Left lobe of liver (tissue), 2 donors: ENCODE results near the gene RDH5. TPM values are rescaled to one million over a fixed set of nuclear protein-coding genes. Genes with fewer than 3 reads are reported as not detected.
A peak's percentile ranks its signal among the peaks of the same experiment; 100 is the strongest.

Experiments
- ATAC-seq: fragments of 200-7000 bp; cut with Tn5 transposase; one replicate; pipeline ENCODE4 v1.9.1; 2020; ENCODE audit warnings: mild to moderate bottlenecking, moderate library complexity
- DNase-seq: peaks from one replicate; pipeline ENCODE4 v3.0.0-alpha.2; 2020; ENCODE audit warnings: low spot score
- total RNA-seq: library from RNA; stranded (reverse); gene quantifications from one replicate; pipeline ENCODE4 v1.2.1, GENCODE V29; 2021
- donor health status: DM: no; HTN: no; CAD: no; lungs with moderate emphysema.
- donor health status: DM: no; HTN: yes; CAD: no.

RDH5 gene
- total RNA-seq, 1 donor from 2014 or later = 60.0 TPM

DNA sequence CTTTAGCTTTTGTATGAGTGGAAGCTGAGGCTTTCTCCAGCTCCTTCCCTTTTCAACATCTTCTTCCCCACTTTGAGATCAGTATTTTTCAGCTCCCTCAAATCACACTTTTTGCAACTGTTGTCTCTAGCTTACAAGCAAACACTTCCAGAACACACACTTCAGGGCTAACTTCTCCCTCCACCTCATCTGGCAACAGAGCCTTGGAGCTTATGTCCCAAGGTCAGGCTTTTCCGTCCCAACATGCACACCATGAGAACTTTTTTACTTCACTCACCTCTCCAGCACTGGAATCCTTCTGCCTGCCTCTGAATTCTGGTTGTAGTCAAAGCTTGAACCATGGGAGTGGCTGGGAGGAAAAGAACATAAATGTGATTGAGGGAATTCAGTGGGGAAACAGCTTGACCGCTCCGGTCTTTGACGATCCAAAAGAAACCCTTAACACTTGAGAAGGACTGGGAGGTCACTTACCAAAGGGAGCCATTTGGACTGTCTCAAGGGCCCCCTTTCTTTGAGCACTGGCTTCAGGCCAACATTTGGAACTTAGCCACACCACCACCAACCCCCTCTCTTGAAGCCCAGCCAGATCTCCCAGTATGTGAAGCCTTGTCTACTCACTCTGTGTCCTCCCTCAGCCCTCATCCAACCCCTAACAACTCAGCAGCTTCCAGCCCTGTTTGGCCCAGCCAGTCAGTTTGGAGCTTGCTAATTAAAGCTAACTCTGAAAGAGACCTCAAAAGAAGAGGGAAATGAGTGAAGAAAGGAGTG lies 8.2 kb upstream of the RDH5 start:
- DNase-seq = no peak
- ATAC-seq = no peak

DNA sequence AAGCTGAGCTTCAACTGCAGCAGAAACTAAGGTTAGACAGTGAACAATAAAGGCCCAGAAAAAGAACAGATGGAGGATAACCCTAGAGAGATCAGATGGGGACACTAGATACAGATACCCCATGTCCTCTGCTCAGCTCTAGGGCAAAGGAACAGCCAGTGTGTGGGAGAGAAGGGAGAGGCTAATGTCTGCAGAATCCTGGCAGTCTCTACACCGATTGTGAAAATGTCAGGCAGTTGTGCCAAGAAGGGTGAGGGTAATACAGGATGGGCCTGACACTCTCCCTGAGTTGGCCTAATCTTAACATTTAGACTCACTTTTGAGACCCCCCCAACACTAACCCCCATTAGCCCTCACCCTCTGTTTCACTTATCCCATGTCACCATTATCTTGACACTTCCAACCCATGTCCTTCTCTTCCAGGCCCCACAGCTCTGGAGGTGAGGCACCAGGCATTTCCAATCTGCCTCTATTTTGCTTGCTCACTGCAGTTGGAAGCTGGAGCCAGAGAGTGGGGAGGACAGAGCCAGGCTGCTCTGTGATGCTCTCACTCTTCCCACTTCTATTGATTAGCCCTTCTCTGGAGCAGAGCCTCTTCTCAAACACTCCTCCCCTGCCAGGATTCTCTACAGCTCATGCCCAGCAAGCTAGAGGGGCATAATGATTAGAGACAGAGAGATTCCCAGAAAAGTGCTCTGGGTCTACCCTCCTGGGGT lies 7.3 kb upstream of the RDH5 start:
- peak; percentile 68 for ATAC-seq
- DNase-seq = peak; percentile 71

DNA sequence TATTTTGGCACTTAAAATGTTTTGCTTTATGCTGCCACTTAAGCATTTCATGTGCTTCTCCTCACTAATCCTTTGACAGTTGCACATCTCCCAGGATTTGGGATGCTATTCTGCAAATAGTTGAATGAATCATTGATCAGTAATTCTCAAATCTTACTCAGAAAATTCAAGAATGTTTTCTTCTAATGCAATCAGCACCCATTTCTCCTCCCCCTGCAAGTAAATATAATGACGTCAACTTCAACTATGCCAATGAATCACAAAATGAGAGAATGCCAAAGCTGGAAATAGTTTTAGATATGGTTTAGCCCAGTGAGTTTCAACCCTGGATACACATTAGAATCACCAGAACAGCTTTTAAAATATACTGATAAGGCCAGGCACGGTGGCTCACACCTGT lies 6.5 kb upstream of the RDH5 start:
- DNase-seq (no peak), ATAC-seq (no peak)

DNA sequence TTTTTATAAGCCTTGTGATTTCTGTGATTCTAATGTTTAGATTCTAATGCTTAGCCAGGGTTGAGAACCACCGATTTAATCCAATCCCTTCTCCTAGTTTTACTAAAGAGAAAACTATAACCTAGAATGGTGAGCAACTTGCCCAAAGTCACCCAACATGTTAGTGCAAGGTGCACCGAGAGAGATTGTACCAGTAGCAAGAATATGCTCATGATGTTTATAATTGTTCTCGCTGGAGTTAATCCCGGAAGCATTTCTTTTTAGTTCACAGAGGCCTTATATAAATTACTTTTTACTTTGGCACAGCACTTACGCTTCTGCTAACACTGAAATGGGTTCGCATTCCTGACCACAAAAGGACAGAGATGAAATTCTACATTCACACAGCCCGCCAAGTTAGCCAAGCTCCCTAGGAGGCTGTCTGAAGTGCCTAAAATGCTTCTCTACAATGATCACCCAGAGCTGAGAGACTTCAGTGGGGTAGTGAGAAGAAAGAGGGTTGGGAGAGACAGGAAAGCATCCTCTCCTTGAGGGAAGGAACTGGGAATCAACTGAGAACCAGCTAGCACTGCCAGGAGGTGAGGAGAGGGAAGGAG lies 4.9 kb upstream of the RDH5 start:
- ATAC-seq (no peak), DNase-seq (no peak)

DNA sequence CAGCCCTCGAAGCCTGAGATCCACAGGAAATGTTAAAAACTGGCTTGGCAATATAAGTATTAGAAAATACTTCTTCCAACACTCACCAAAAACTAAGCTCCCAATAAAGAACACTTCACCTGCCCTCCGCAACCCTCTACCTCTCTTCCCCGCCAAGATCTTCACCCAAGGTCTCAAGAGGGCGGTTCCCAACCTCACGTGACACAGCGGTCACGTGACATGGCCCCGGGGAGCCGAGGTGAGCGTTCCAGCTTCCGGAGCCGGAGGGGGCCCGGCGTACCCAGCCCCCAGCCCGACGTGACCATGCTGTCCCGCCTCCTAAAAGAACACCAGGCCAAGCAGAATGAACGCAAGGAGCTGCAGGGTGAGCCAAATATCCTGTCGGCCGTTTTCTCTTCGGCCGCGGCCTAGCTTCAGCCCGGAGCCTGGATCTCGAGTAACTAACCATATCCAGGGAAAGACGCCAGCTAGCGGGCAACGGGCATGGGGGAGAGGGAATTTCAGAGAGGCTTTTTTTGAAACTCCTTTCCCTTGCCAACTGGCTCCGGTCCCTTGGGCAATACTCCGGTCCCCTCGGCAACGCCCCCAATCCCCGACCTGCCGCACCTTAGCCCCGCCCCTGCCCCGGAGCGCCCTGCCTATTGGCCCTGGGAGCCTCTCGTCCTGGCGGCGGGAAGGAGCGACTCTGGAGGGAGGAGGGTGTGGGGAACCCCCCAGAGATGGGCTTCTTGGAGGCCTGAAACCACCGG lies 4.2 kb upstream of the RDH5 start, which contains the start of gene BLOC1S1:
TSS of gene BLOC1S1 (plus strand) at position 214 of the 749 bp plus-strand sequence. CDS start at position 220, 6 bp downstream.
- DNase-seq (peak; percentile 95), ATAC-seq (peak; percentile 68)

DNA sequence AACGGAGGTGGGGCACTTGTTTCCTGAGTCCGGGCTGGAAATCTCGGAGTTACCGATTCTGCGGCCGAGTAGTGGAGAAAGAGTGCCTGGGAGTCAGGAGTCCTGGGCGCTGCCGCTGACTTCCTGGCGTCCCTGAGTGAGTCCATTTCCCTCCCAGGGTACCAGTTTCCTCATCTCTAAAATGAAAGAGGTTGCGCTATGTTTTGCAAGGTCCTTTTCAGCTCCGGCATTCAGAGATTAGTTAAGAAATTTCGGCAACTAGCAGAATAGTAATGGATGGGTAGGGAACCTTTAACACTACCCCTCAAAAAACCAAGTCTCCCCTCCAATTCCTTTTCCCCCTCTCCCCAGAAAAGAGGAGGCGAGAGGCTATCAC lies 3.6 kb upstream of the RDH5 start:
- DNase-seq (no peak), ATAC-seq (no peak)

DNA sequence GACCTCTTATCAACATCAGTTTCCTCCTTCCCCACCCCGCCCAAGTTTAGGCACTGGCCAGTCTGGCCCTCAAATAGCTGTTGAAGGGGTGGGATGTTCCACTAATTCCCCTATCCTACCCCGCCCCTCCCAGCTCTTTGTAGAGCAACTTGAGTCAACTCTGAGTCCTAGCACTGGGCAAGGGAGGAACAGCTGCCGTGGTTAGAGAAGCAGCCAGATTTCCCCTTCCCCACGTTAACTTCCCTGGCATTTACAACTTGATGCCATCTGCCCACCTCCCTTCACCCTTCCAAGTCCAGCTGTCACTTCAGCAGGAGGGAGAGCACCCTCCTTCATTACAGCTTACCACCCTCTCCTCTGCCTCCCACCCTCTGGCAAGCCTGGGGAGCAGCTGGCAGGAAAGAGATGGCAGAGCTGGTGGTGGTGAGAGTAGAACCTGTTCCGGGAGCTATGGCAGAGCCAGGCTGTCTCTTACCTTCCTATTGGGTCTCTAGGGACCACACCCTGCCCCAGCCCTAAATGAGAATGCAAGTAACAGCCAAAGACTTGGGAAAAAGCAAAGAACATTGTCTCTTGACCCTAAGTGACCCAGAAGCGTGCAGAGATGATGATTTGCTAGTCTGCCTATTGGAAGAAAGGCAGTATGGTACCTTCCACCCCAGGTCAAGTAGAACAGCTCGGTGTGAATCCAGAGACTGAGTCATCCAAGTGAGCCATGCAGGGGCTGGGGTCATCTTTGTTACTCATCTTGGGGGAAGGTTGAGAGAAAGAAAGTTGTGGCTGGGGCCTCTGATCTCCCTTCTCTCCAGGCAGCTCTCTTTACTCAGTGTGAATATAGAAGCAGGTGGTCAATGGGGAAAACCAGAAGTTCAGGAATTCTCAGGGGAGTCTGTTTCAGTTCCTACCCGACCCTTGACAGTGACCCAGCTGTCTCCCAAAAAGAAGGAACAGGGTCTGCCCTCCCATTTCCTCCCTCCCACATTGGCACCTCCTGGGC lies 2.9 kb upstream of the RDH5 start:
- ATAC-seq (no peak), DNase-seq (no peak)

DNA sequence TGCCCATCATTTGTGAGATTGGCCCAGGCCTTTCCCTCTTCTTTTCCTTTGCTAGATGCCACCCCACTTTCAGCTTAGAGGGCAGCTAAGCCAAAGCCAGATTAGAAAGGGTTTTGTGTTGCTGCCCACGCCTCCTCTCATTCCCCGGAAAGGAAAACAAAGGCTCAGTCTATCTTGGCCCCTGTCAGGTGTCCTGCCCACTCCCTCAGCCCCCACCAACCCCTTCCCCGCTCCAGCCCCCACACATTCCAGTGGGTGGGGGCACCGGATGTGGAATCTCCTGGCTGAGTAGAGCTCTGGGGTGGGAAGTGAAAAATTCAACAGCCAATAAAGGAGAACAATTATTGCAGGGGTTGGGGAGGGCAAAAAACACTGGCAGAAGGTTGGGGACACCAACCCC lies 2.2 kb upstream of the RDH5 start:
- DNase-seq (no peak), ATAC-seq (no peak)

DNA sequence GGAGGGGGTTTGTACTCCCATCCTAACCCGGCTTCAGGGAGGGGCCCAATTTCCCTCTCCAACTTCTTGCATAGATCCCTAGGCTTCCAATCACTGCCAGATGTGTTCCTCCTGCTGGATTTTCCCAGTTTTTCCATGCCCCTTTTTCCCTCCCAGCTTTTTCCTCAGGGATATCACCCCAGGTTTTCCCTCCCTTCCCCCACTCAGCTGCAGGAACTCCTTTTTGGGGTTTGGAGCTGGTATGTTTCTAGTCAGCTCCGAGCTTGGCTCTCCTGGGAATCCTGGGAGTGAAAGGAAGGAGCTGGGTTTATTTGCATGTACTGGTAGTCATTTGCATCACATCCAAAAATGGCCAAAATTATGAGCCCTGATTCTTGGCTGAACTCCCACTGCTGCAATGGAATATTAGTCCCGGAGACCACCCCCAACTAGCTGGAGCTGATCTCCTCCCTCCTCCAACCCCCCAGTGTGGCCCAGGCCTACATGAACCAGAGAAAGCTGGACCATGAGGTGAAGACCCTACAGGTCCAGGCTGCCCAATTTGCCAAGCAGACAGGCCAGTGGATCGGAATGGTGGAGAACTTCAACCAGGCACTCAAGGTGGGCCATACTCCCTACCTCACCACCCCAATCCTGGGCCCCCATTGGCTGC lies 1.4 kb upstream of the RDH5 start:
- ATAC-seq = no peak
- DNase-seq = no peak

DNA sequence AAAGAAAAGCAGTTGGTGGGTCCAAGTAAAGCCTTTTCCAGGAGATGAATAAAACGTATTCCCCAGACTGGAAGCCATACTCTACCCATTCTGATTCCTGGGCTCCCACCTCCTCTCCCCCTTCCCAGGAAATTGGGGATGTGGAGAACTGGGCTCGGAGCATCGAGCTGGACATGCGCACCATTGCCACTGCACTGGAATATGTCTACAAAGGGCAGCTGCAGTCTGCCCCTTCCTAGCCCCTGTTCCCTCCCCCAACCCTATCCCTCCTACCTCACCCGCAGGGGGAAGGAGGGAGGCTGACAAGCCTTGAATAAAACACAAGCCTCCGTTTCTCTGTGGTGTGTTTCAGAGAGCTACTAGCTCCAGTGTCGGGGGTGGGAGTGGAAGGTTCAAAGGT lies 822 bp upstream of the RDH5 start:
- DNase-seq (no peak), ATAC-seq (no peak)

DNA sequence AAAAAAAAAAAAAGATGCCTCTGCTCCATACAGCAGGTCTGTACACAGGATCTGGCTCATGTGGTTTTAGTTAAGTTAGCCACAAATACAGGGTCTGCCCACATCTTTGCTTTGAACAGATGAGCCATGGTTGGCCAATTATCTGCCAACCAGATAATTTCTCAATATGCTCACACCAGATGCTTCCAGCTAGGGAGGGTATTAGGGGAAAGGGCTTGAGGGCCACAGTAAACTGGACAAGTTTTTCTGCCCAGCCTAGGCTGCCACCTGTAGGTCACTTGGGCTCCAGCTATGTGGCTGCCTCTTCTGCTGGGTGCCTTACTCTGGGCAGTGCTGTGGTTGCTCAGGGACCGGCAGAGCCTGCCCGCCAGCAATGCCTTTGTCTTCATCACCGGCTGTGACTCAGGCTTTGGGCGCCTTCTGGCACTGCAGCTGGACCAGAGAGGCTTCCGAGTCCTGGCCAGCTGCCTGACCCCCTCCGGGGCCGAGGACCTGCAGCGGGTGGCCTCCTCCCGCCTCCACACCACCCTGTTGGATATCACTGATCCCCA lies 776 bp downstream of the RDH5 start:
- DNase-seq = peak; percentile 80
- peak; percentile 71 for ATAC-seq

DNA sequence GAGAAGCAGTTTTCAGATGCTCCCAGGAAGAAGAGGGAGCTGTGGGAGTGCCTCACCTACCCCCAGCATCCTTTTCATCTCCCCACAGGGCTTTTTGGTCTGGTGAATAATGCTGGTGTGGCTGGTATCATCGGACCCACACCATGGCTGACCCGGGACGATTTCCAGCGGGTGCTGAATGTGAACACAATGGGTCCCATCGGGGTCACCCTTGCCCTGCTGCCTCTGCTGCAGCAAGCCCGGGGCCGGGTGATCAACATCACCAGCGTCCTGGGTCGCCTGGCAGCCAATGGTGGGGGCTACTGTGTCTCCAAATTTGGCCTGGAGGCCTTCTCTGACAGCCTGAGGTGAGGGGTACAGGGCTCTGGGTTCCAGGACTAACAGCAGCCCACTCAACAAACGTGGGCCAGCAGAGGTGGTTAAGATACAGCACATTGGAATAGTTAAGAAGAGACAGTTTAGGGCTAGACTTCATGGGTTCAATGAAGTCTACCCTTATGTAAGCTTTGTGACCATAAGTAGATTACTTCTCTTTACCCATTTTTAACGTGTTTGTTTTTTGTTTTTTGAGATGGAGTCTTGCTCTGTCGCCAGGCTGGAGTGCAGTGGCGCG lies 1.5 kb downstream of the RDH5 start:
- no peak for ATAC-seq
- no peak for DNase-seq

DNA sequence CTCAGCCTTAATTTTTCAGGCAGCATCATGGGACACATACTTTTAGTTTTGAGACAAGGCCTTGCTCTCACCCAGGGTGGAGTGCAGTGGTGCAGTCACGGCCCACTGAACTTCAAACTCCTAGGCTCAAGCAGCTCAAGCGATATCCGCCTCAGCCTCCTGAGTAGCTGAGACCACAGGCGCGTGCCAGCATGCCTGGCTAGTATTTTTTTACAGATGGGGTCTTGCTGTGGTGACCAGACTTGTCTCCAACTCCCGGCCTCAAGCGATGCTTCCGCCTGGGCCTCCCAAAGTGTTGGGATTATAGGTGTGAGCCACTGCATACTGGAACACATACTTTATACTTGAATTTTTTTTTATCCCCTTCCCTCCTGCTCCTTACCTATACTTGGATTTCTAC lies 2.8 kb downstream of the RDH5 start:
- ATAC-seq (no peak), DNase-seq (no peak)

DNA sequence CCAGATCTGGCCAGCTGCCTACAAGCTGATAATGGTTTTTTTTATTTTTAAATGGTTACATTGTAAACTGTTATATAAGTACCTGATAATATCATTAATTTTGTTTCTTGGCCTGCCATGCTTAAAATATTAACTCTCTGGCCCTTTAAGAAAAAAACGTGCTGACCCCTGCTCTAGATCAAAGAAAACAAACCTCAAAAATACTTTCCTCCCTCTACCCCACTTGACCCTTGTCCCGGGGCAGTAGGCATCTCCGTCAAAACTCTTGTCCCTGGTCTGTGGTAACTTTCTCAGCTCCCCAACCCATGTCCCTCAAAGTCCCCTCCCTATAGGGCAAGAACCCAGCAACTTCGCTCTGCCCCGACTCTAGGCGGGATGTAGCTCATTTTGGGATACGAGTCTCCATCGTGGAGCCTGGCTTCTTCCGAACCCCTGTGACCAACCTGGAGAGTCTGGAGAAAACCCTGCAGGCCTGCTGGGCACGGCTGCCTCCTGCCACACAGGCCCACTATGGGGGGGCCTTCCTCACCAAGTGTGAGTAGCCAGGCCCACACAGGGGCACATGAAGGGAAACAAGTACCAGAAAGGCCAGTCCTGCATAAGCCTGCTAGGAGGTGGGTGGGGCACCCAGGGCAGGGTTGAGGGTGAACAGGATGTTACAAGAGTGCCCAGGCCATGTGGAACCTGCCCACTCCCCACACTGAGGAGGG lies 3.5 kb downstream of the RDH5 start:
- DNase-seq (no peak), ATAC-seq (no peak)

DNA sequence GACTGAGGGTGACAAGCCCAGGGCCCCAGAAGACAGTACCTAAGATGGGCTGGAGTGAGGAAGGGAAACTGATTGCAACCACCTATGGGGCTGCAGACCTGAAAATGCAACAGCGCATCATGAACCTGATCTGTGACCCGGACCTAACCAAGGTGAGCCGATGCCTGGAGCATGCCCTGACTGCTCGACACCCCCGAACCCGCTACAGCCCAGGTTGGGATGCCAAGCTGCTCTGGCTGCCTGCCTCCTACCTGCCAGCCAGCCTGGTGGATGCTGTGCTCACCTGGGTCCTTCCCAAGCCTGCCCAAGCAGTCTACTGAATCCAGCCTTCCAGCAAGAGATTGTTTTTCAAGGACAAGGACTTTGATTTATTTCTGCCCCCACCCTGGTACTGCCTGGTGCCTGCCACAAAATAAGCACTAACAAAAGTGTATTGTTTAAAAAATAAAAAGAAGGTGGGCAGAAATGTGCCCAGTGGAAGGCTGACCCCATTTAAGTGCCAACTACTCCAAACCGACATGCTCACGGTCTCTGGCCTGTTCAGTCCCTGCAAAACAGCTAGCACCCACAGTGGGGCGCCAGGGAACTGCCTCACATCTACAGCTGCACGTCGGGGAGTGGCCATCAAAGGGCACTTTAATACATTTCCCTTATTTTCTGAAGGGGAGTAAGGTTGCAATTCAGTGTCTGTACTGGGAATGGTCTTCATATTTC lies 4.2 kb downstream of the RDH5 start:
- DNase-seq = no peak
- peak; percentile 10 for ATAC-seq

DNA sequence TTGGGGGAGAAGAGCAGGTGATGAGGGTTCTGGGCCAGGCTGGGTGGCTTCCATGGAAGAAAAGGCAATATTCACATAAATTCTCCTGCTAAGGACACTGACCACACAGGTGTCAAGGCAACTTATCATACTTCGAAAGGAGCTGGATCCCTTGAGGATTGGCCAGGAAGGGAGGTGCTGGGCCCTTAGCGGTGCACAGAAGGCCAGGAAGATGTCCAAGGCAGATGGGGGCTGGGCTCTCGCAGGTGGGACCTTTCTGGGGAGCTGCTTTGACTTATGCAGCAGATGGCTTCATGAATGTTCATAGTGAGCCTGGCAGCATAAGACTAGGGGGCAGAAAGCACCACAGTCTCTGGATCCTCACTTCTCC lies 4.7 kb downstream of the RDH5 start:
- ATAC-seq (no peak), DNase-seq (no peak)

DNA sequence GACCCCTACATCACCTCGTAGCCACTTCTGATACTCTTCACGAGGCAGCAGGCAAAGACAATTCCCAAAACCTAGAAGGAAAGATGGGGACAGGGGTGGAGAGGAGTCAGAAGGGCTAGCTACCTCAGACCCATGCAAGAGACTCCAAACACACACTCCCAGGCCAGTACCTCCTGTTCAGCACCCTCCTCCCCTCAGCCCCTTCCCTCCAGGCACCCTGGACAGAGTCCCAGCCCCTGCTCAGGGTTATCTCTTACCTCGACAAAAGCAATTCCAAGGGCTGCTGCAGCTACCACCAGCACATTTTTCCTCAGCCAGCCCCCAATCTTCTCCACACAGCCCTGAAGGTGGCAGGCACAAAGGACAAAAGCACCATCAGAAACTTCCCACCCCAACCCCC lies 5.4 kb downstream of the RDH5 start:
- DNase-seq = no peak
- no peak for ATAC-seq

DNA sequence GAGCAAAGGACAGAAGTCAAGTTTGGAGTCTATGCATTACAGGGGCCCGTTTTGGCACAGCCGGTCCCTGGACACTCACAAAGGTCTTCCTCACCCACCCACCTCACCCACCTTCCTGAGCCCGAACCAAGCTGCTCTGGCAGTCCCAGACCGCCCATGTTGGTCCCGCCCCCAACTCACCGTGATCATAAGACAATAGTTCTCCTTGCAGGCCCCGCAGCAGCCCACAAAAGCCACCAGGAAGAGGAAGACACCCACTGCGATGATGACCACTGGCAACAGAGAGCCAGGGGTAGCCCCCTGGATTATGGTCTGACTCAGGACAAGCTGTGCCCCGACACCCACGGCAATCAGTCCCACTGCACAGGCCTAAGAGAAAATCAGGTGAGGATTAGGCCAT lies 6.8 kb downstream of the RDH5 start:
- ATAC-seq (no peak), DNase-seq (no peak)
